Fibroblast of villous mesenchyme (primary cell): Measurements from ENCODE around the gene LILRA6. TPM values are rescaled to one million over a fixed set of nuclear protein-coding genes. Genes with fewer than 3 reads are reported as not detected.
"Not testable (repeated sequence)": the region's sequence is repeated elsewhere in the genome, so short reads cannot be mapped to it uniquely, and the experiment has no call there.

ENCODE experiments used
- DNase-seq: peaks from one replicate; pipeline ENCODE4 v3.0.0-alpha.2; 2010; ENCODE audit warnings: low read depth
- H3K4me3 ChIP-seq: 2 replicates; pipeline ENCODE4 v1.5.1; 2011; ENCODE audit warnings: low read depth, mild to moderate bottlenecking, low read length
- total RNA-seq: library from RNA; depleted of rRNA; stranded (reverse); fragments of >200 nt; gene quantifications from 2 replicates; pipeline ENCODE4 v1.2.3, GENCODE V29; 2012
- TF ChIP-seq, protein P1 (sequence below): IDR thresholded peaks from 2 replicates; pipeline ENCODE4 v1.5.1; 2012; ENCODE audit warnings: low read depth, mild to moderate bottlenecking, low read length; ENCODE audit not compliant: insufficient read depth

LILRA6 gene
- total RNA-seq, 1 donor = not detected

GRCh38 chr19:54279406-54279962, 36.9 kb upstream of the LILRA6 start:
- DNase-seq = no peak
- TF ChIP-seq, protein P1, sequence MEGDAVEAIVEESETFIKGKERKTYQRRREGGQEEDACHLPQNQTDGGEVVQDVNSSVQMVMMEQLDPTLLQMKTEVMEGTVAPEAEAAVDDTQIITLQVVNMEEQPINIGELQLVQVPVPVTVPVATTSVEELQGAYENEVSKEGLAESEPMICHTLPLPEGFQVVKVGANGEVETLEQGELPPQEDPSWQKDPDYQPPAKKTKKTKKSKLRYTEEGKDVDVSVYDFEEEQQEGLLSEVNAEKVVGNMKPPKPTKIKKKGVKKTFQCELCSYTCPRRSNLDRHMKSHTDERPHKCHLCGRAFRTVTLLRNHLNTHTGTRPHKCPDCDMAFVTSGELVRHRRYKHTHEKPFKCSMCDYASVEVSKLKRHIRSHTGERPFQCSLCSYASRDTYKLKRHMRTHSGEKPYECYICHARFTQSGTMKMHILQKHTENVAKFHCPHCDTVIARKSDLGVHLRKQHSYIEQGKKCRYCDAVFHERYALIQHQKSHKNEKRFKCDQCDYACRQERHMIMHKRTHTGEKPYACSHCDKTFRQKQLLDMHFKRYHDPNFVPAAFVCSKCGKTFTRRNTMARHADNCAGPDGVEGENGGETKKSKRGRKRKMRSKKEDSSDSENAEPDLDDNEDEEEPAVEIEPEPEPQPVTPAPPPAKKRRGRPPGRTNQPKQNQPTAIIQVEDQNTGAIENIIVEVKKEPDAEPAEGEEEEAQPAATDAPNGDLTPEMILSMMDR = no peak
- no peak overlapping the region for H3K4me3 ChIP-seq

DNA sequence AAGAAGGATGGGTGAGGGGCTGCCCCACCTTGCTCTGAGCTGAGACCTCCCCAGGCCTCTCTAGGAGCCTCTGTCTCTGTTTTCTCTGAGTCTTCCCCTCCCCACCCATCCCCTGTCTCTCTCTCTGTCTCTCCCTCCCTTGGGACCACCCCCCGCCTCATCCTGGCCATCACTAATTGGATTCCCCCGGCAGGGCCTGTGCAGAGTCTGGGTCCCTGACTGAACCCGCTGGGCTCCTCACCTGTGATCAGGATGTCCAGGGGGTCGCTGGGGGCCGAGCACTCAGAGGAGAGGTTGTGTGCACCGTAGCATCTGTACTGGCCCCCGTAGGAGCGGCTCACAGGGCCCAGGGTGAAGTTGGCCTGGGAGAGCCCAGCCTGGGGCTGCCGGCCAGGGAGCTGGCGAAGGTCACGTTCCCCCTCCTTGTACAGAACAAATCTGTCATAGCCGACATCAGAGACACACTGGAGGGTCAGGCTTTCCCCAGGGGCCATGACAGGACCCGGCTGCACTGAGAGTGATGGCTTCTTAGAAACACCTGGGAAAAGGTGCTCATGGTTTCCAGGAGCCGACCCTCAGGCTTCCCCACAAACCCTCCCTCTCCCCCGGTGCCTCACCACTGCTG, 36.1 kb upstream of the LILRA6 start:
- H3K4me3 ChIP-seq, DNase-seq: not testable (repeated sequence)

DNA sequence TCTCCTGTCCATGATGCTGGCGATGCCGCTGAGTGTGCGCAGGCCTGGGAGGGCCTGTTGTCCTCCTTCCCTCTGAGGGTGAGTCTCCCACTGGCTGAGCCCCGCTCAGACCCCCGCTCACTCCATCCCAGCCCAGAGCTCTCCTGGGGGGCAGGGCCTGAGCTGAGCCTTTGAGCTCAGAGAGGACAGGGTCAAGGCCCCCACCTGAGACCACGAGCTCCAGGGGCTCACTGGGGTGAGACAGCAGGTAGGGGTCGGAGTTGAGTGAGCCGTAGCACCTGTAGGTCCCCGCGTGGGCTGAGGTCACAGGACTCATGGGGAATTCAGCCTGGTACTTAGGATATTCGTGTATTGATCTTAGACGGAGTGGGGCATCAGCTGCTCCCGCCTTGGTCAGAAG, 35.5 kb upstream of the LILRA6 start:
- not testable (repeated sequence) for DNase-seq, H3K4me3 ChIP-seq

- DNase-seq, H3K4me3 ChIP-seq: not testable (repeated sequence)
Measured at GRCh38 chr19:54277111-54277615, 34.6 kb upstream of the LILRA6 start.

DNA sequence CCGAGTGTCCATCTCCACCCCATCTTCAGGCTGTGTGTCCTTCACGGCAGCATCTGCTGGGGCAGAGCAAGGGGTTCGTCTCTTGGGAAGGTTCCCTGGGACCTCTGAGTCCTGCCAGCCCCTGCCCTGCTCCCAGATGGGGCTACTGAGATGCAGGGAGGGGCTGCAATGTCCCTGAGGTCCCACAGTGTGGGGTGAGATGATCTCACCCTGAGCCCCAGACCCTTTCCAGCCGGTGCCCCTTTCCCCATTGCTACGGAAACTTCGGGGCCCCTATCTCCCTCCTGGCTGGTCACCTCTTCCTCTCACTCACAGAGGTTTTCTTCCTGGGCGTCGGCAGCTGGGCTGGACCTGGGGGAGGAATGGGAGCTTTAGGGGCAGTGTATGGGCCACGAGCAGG, 33.4 kb upstream of the LILRA6 start:
- H3K4me3 ChIP-seq = no peak overlapping the region
- no peak for DNase-seq
- TF ChIP-seq, protein P1 = no peak

- not testable (repeated sequence) for DNase-seq, H3K4me3 ChIP-seq
Measured at GRCh38 chr19:54274516-54274915, 31.9 kb upstream of the LILRA6 start.

DNA sequence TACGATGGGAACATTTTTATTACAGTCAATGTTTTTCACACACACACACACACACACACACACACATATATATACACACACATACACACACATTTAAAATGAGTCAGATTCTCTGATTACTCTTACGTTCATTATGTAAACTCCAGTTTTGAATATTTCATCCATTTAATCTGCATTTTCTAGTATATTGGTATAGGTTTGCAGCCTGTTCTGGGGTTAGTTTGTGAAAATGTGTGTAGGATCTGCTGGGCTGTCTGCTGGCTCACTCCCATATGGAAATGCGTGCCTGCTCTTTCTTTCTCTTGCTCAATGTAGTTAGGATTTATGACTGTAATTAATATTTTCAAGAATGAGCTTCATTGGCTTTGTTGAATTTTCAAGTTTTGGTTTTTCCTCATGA, 31.2 kb upstream of the LILRA6 start:
- H3K4me3 ChIP-seq = no peak overlapping the region
- TF ChIP-seq, protein P1 = no peak
- no peak for DNase-seq

DNA sequence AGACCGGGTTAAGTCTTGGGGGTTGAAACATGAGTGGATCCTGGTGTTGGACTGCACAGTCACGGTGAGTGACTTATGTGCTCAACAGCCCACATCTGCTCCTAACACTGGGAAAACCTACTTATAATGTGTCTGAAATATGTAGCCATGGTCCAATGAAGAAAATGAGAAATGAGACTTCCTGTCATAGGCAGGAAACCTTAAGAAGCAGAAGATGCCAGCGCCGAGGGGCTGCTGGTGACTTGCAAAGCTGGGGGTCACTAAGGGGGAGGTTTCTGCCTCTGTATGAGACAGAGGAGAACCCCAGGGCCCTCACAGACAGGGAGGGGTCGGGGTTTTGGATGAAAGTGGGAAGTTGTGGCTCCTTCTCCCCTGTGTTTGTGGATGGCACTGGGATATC, 29.6 kb upstream of the LILRA6 start:
- H3K4me3 ChIP-seq, DNase-seq: not testable (repeated sequence)

GRCh38 chr19:54271587-54271986, 29.0 kb upstream of the LILRA6 start:
- not testable (repeated sequence) for DNase-seq

DNA sequence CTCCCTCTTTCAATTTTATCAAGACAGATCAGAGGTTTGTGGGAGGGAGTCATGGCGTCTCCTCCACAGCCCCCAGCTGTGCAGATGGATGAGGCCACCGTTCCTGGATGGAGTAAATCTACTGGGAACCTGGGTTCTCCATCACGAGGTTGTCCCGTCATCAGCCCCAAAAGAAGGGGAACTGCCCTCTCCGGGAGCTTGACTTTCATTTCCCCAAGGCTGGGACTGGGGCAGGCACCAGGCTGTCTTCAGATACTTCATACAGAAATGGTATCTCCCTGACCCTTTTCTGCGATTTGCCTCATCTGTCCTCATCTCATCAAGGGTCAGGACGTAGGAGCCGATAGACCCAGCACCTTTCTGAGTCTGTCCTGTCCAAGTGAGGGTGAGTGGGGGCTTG, 28.5 kb upstream of the LILRA6 start:
- DNase-seq = no peak
- H3K4me3 ChIP-seq = no peak overlapping the region
- TF ChIP-seq, protein P1 = no peak

More at GRCh38 chr19:54271587-54271986, 29.0 kb upstream of the LILRA6 start:
- not testable (repeated sequence) for H3K4me3 ChIP-seq
